ENCODE results near the gene PAPLN.

DNA sequence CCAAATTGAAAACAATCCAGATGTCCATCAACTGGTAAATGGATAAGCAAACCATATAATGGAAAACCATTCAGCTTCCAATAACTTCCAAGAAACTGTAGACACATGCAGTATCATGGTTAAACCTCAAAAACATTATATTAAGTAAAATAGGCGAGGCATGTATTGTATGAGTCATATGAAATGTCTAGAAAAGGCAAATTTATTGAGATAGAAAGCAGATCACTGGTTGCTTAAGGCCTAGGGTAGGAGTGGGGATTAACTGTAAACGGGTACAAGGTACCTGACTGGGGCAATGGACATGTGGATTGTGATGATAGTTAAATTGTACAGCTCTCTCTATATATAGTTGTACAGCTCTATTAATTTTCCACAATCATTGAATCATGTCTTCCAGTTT is 21.3 kb upstream of the PAPLN start:
- TF ChIP-seq, protein P1, sequence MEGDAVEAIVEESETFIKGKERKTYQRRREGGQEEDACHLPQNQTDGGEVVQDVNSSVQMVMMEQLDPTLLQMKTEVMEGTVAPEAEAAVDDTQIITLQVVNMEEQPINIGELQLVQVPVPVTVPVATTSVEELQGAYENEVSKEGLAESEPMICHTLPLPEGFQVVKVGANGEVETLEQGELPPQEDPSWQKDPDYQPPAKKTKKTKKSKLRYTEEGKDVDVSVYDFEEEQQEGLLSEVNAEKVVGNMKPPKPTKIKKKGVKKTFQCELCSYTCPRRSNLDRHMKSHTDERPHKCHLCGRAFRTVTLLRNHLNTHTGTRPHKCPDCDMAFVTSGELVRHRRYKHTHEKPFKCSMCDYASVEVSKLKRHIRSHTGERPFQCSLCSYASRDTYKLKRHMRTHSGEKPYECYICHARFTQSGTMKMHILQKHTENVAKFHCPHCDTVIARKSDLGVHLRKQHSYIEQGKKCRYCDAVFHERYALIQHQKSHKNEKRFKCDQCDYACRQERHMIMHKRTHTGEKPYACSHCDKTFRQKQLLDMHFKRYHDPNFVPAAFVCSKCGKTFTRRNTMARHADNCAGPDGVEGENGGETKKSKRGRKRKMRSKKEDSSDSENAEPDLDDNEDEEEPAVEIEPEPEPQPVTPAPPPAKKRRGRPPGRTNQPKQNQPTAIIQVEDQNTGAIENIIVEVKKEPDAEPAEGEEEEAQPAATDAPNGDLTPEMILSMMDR (IDR thresholded peaks at IDR 0.05), result no peak
- TF ChIP-seq POLR2A (IDR thresholded peaks at IDR 0.05), result no peak
